ENCODE data around the gene MMP24.
"Not testable (repeated sequence)": the region's sequence is repeated elsewhere in the genome, so short reads cannot be mapped to it uniquely, and the experiment has no call there.

The MMP24 gene

GRCh38 chr20:35196313-35196712, 30.2 kb upstream of the MMP24 start:
- no peaks in the 10 kb centered on the region for H3K9me3 Mint-ChIP-seq
- DNase-seq (ENCODE audit: low spot score in 2 of 2) (no peak), ATAC-seq (replicated peaks; ENCODE audit: extremely low read depth, poor library complexity, severe bottlenecking) (no peak)
- no peaks in the 10 kb centered on the region for H3K4me1 Mint-ChIP-seq
- peaks cover 4% of the 10 kb centered on the region for H3K36me3 Mint-ChIP-seq (ENCODE audit: insufficient read depth)
- H3K4me3 Mint-ChIP-seq: no peak overlapping the region
- H3K27me3 Mint-ChIP-seq: no peaks in the 10 kb centered on the region
- no peak overlapping the region for H3K27ac Mint-ChIP-seq (ENCODE audit: low read depth)

GRCh38 chr20:35199740-35200139, 26.8 kb upstream of the MMP24 start:
- Mint-ChIP-seq H3K27me3 (no peaks in the 10 kb centered on the region), H3K4me3 (no peak overlapping the region), H3K4me1 (no peaks in the 10 kb centered on the region), H3K9me3 (no peaks in the 10 kb centered on the region), H3K27ac (ENCODE audit: low read depth) (no peak overlapping the region), H3K36me3 (ENCODE audit: insufficient read depth) (peaks cover 5% of the 10 kb centered on the region)
- DNase-seq (ENCODE audit: low spot score in 2 of 2) (no peak), ATAC-seq (replicated peaks; ENCODE audit: extremely low read depth, poor library complexity, severe bottlenecking) (no peak)

- no peaks in the 10 kb centered on the region for H3K9me3 Mint-ChIP-seq
- peaks cover 5% of the 10 kb centered on the region for H3K36me3 Mint-ChIP-seq (ENCODE audit: insufficient read depth)
Observed at GRCh38 chr20:35200267-35200666, 26.2 kb upstream of the MMP24 start.

GRCh38 chr20:35201467-35201866, 25.0 kb upstream of the MMP24 start:
- not testable (repeated sequence) for H3K27me3 Mint-ChIP-seq; ATAC-seq (replicated peaks; ENCODE audit: extremely low read depth, poor library complexity, severe bottlenecking); DNase-seq (ENCODE audit: low spot score in 2 of 2); H3K36me3 Mint-ChIP-seq (ENCODE audit: insufficient read depth); H3K4me1 Mint-ChIP-seq; H3K4me3 Mint-ChIP-seq; H3K9me3 Mint-ChIP-seq; H3K27ac Mint-ChIP-seq (ENCODE audit: low read depth)

More at GRCh38 chr20:35200267-35200666, 26.2 kb upstream of the MMP24 start:
- Mint-ChIP-seq H3K27ac (ENCODE audit: low read depth) (no peak overlapping the region), H3K4me3 (no peak overlapping the region), H3K27me3 (no peaks in the 10 kb centered on the region), H3K4me1 (no peaks in the 10 kb centered on the region)
- no peak for ATAC-seq (replicated peaks; ENCODE audit: extremely low read depth, poor library complexity, severe bottlenecking)
- DNase-seq (ENCODE audit: low spot score in 2 of 2): no peak

GRCh38 chr20:35206802-35207201, 19.7 kb upstream of the MMP24 start:
- ATAC-seq (replicated peaks; ENCODE audit: extremely low read depth, poor library complexity, severe bottlenecking): no peak

GRCh38 chr20:35207950-35208611, 18.4 kb upstream of the MMP24 start:
- DNase-seq (ENCODE audit: low spot score in 2 of 2): peak; percentile 63 to 67
- peak; percentile 70 for ATAC-seq (replicated peaks; ENCODE audit: extremely low read depth, poor library complexity, severe bottlenecking)
- no peaks in the 10 kb centered on the region for H3K4me1 Mint-ChIP-seq
- no peak overlapping the region for H3K27ac Mint-ChIP-seq (ENCODE audit: low read depth)
- peaks cover 5% of the 10 kb centered on the region for H3K36me3 Mint-ChIP-seq (ENCODE audit: insufficient read depth)
- H3K27me3 Mint-ChIP-seq: no peaks in the 10 kb centered on the region
- H3K9me3 Mint-ChIP-seq: no peaks in the 10 kb centered on the region
- no peak overlapping the region for H3K4me3 Mint-ChIP-seq

More at GRCh38 chr20:35206802-35207201, 19.7 kb upstream of the MMP24 start:
- Mint-ChIP-seq H3K9me3 (no peaks in the 10 kb centered on the region), H3K4me1 (no peaks in the 10 kb centered on the region), H3K4me3 (no peak overlapping the region), H3K27me3 (no peaks in the 10 kb centered on the region), H3K27ac (ENCODE audit: low read depth) (no peak overlapping the region), H3K36me3 (ENCODE audit: insufficient read depth) (peaks cover 5% of the 10 kb centered on the region)
- no peak for DNase-seq (ENCODE audit: low spot score in 2 of 2)

- H3K27ac Mint-ChIP-seq (ENCODE audit: low read depth): no peak overlapping the region
- DNase-seq (ENCODE audit: low spot score in 2 of 2) (no peak), ATAC-seq (replicated peaks; ENCODE audit: extremely low read depth, poor library complexity, severe bottlenecking) (no peak)
- peaks cover 9% of the 10 kb centered on the region for H3K36me3 Mint-ChIP-seq (ENCODE audit: insufficient read depth)
- no peak overlapping the region for H3K4me3 Mint-ChIP-seq
- no peaks in the 10 kb centered on the region for H3K27me3 Mint-ChIP-seq
- H3K9me3 Mint-ChIP-seq: no peaks in the 10 kb centered on the region
- no peaks in the 10 kb centered on the region for H3K4me1 Mint-ChIP-seq
Observed at GRCh38 chr20:35215066-35215956, 11.2 kb upstream of the MMP24 start.

GRCh38 chr20:35216541-35216940, 9.9 kb upstream of the MMP24 start:
- DNase-seq (ENCODE audit: low spot score in 2 of 2) (no peak), ATAC-seq (replicated peaks; ENCODE audit: extremely low read depth, poor library complexity, severe bottlenecking) (no peak)
- Mint-ChIP-seq H3K4me3 (no peak overlapping the region), H3K27ac (ENCODE audit: low read depth) (no peak overlapping the region), H3K36me3 (ENCODE audit: insufficient read depth) (peaks cover 7% of the 10 kb centered on the region), H3K9me3 (no peaks in the 10 kb centered on the region), H3K4me1 (no peaks in the 10 kb centered on the region), H3K27me3 (no peaks in the 10 kb centered on the region)

GRCh38 chr20:35223941-35224340, 2.5 kb upstream of the MMP24 start:
- DNase-seq (ENCODE audit: low spot score in 2 of 2) (no peak), ATAC-seq (replicated peaks; ENCODE audit: extremely low read depth, poor library complexity, severe bottlenecking) (no peak)
- no peak overlapping the region for H3K27ac Mint-ChIP-seq (ENCODE audit: low read depth)
- no peaks in the 10 kb centered on the region for H3K4me1 Mint-ChIP-seq
- peaks cover 17% of the 10 kb centered on the region for H3K27me3 Mint-ChIP-seq
- no peak overlapping the region for H3K4me3 Mint-ChIP-seq
- no peaks in the 10 kb centered on the region for H3K9me3 Mint-ChIP-seq
- H3K36me3 Mint-ChIP-seq (ENCODE audit: insufficient read depth): peaks cover 6% of the 10 kb centered on the region

- no peaks in the 10 kb centered on the region for H3K9me3 Mint-ChIP-seq
- ATAC-seq (replicated peaks; ENCODE audit: extremely low read depth, poor library complexity, severe bottlenecking) (no peak), DNase-seq (ENCODE audit: low spot score in 2 of 2) (no peak)
- H3K36me3 Mint-ChIP-seq (ENCODE audit: insufficient read depth): peaks cover 5% of the 10 kb centered on the region
- H3K4me1 Mint-ChIP-seq: no peaks in the 10 kb centered on the region
- peaks cover 23% of the 10 kb centered on the region for H3K27me3 Mint-ChIP-seq
- H3K27ac Mint-ChIP-seq (ENCODE audit: low read depth): no peak overlapping the region
- H3K4me3 Mint-ChIP-seq: no peak overlapping the region
Observed at GRCh38 chr20:35224536-35224935, 2.0 kb upstream of the MMP24 start.

- H3K36me3 Mint-ChIP-seq (ENCODE audit: insufficient read depth): peaks cover 5% of the 10 kb centered on the region
- H3K9me3 Mint-ChIP-seq: no peaks in the 10 kb centered on the region
- ATAC-seq (replicated peaks; ENCODE audit: extremely low read depth, poor library complexity, severe bottlenecking) (no peak), DNase-seq (ENCODE audit: low spot score in 2 of 2) (no peak)
- H3K27ac Mint-ChIP-seq (ENCODE audit: low read depth): no peak overlapping the region
- H3K4me1 Mint-ChIP-seq: no peaks in the 10 kb centered on the region
- H3K27me3 Mint-ChIP-seq: peaks cover 23% of the 10 kb centered on the region
- H3K4me3 Mint-ChIP-seq: peak overlapping the region; percentile 39
Observed at GRCh38 chr20:35225319-35226125, 968 bp upstream of the MMP24 start.

GRCh38 chr20:35226884-35227681, 593 bp downstream of the MMP24 start:
- Mint-ChIP-seq H3K4me1 (peaks cover under 1% of the 10 kb centered on the region), H3K36me3 (ENCODE audit: insufficient read depth) (peaks cover 10% of the 10 kb centered on the region), H3K4me3 (peak overlapping the region; percentile 60), H3K27ac (ENCODE audit: low read depth) (no peak overlapping the region), H3K9me3 (no peaks in the 10 kb centered on the region), H3K27me3 (peaks cover 23% of the 10 kb centered on the region)
- ATAC-seq (replicated peaks; ENCODE audit: extremely low read depth, poor library complexity, severe bottlenecking) (peak; percentile 56), DNase-seq (ENCODE audit: low spot score in 2 of 2) (peak; percentile 20 to 22)

Data from central memory CD8-positive, alpha-beta T cell (primary cell).